DMS 273 (cell line): Measurements from ENCODE around the gene IP6K1.
"Not testable (repeated sequence)": the region's sequence is repeated elsewhere in the genome, so short reads cannot be mapped to it uniquely, and the experiment has no call there.

ENCODE experiments used
- DNase-seq: peaks from one replicate; lab custom pipeline; 2025; ENCODE audit not compliant: unreplicated experiment; lab: John Stamatoyannopoulos, UW

The IP6K1 gene

DNA sequence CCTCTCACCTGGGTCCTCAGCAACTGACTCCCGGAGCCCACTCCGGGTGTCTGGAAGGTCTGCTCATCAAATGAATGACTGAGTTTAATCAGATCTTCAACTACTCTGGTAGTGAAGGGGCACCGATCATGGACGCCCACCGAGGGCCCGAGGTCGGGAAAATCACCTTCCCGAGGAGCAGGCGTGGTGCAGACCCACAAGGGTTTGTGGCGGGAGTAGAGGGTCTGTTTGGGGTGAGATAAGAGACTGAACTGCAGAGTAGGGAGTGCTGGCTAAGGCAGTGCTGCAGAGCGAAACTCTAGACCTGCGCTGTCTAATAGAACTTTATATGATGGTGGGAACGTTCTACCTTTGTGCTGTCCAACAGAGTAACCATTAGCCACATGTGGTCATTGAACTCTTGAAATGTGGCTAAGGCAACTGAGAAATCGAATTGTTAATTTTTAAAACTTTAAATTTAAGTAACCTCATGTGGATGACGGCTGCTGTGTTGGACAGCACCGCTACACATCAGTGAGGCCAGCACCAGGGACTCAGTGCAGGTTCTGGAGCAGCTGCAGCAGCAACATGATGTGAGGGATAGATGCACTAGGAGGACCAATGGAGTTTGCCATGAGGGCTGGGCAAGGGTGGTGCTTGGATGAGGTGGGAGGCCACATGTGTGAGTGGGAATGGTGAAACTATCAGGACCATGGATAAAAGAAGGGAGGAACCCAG is 96.3 kb downstream of the IP6K1 start:
- DNase-seq = not testable (repeated sequence)

DNA sequence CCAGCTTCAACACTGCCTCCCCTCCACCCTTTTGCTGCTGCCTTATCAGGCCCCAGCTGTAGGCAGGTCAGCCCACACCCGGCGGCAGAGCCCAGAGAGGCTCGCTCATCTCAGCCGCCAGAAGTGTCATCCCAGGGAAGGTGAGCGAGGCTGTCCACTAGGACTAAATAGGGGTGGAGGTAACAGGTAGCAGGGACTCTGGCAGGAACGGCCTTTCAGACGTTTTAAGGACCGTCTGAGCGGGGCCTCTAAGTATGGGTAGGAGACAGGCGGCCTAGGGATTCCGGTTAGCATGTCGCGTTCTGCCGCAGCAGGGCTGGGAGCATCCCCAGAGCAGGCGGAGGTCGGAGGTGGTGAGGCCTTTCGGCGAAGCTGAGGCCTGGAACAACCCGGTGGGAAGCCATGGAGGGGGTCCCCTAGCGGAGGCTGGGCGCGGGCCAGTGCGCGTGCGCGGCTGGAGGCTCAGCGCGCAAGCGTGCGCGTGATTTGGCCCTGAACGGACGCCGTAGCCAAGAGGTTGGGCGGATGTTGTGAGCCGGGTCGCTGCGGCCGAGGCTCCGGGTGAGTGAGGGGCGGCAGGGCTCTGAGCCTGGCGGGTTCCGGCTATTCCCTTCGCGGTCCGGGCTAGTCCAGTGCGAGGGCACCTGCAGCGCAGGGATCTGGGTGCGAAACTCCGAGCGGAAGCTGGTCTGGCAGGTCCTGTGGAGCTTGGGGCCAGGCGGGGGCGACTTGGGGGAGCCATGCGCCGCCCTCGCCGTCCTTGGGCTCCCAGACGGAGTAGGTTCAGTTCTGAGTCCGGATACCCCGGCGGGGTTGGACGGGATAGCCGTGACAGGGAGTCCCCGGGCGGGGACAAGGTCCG is 97.1 kb downstream of the IP6K1 start, which contains the start of the genes MST1 and RNF123:
TSS of gene MST1 (minus strand) at position 429 of the 862 bp plus-strand sequence. CDS start 783 bp downstream, outside the sequence.
TSS of gene RNF123 (plus strand) at position 512 of the 862 bp plus-strand sequence. CDS start 1,609 bp downstream, outside the sequence.
- no peak for DNase-seq

DNA sequence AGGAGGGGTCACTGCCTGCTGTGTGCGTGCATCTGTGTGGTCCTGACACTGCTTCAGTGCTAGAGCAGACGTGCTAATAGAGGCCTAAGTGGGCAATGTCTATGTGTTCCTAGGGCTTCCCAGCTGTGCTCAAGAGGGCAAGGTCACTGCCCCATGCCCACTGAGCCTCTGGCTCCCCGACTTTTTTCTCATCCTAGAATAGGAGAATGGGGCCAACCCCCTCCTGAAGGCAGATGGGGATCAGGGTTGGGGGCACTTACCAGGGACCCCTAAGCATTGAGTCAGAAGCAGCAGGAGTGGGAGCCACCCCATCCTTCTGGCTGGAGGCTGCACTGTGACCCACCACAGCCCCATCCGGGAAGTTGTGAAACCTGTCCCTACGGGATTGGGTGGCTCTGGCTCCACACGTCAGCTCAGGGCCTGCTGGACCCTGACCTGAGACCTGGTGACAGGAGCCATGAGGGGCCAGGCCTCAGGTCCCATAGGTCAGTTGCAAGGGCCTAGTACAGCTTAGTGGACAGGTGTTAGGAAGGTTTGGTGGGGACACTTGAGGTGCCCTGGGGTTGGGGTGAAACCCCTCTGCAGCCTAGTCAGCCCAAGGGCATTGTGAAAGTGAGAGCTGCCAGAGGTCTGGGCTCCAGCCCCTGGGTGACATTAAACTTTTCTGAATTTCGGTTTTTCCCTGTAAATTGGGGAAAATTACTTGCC is 97.8 kb downstream of the IP6K1 start:
- DNase-seq = not testable (repeated sequence)

DNA sequence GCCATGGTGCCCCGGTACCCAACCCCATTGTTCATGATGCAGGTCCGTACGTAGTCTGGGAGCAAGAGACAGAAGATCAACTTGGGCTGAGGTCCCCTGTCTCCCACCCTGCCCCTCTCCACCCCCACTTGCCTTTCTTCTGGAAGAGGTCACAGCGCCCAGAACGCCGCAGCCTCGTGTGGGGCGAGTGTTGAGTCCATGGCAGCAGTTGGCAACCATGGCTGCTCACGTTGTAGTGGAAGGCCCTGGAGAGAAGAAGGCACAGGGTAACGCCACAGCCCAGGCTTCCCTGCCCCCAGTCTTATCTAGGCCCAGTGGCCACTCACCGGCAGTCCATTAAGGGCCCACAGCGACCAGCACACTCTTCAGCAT is 98.9 kb downstream of the IP6K1 start:
- DNase-seq = not testable (repeated sequence)

DNA sequence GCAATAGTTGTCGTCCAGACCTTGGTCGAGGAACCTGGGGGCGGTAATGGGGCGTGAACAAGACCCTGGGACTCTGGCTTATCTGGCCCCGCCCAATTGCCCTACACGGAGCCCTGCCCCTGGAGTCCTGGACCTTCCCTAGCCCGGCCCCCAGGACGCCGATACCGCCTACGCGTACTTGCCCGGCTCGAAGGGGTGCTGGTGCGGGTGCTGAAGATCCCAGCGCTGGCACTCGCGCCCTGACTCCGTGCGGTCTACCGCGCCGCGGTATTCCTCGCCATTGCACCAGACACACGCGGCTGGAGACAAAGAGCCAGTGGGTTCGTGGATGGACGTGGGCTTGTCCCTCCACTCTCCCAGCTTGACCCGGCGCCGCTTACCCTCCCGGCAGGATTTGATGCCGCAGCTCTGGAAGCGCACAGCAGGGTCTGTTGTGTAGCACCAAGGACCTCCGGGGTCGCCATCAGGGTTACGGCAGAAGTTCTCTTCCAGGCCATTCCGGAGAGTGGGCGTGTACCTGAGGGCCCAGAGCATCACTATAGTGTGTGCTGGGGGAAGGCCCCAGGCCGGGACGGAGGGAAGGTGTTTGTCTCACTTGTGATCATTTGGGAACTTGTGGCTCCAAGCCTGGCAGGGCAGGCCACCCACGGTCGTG is 99.4 kb downstream of the IP6K1 start:
- not testable (repeated sequence) for DNase-seq

DNA sequence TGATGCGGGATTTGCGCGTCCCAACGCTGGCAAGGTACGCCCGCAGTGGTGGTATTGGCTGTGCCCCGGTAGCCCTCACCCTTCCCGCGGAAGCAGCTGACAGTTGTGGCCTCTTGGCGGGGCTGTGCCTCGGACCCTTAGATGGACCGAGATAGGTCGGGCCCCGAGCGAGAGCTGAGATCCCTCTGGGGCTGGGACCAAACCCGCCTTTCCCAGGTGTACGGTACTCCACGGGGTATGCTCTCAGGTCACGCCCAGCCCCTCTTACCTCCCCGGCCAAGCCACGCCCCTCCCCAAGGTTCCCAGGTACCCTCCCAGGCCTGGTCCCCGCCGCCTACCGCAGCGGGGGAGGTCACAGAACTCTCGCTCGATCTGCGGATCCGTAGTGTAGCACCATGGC is 100.0 kb downstream of the IP6K1 start:
- DNase-seq = not testable (repeated sequence)

DNA sequence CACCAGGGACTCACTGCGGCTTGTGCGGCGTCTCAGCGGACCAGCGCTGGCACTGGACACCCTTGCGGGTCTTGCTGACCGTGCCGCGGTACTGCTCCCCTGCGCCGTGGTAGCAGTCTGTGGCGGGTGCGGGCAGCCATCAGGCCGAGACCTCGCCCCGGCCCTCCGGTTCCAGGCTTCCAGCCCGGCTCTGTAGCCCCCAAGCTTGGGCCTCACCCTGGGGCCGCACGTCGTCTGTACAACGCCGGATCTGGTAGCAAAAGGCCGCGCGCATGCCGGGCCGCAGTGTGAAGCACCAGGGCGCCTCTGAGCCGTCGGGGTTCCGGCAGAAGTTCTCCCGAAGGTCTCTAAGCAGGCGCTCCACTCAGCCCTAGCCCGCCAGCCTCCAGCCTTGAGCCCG is 100.5 kb downstream of the IP6K1 start:
- not testable (repeated sequence) for DNase-seq

DNA sequence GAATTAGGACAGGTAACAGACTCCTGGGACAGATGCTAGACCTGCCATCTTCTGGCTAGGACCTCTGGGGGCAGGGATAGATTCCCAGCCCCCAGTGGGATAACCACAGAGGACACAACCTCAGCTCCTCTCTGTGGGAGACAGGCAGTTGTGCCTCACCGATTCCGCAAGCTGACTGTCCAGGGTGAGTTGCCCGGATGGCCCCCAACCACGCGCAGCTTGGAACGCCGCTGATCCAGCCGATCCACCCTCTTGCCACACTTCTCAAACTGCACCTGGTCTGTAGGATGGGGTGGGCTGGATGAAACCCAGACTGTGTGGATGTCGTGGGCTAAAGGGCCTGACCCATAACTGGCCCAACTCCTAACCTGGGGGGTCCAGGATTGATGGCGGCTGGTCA is 101.2 kb downstream of the IP6K1 start:
- DNase-seq = not testable (repeated sequence)

DNA sequence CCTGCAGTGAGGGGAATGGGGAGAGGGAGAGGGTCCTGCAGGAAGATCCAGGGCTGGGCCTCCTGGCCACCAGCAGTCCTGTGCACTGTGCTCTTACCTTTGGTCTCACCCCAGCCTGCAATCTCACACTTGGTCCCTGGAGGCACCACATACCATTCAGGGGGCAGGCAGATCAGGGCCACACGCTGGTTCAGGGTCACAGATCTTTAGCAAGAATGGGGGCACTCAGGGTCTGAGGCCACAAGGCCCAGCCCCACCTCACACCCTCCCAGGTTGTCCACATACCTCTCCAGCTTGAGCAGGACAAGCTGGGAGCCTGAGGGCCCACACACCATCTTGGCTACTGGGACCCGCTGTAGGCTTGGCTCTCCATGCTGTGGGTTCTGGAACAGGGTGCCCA is 101.9 kb downstream of the IP6K1 start:
- DNase-seq = not testable (repeated sequence)

DNA sequence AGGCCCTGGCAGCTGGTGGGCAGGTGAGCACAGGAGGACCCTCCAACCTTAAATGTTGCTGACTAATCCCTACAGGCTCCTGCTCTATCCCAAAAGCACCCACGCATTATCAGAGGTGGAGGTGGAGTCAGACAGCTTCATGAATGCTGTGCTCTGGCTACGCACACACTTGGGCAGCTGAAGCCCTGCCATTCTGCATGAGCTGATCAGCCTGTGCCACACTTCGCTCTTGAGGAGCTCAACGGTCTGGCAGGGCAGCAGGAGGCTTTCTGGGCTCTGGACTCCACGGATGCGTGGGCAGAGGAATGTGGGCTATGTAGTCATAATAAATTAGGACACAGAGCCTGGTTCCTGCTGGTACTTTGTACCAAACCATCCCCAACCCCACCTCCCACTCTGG is 103.2 kb downstream of the IP6K1 start:
- no peak for DNase-seq

DNA sequence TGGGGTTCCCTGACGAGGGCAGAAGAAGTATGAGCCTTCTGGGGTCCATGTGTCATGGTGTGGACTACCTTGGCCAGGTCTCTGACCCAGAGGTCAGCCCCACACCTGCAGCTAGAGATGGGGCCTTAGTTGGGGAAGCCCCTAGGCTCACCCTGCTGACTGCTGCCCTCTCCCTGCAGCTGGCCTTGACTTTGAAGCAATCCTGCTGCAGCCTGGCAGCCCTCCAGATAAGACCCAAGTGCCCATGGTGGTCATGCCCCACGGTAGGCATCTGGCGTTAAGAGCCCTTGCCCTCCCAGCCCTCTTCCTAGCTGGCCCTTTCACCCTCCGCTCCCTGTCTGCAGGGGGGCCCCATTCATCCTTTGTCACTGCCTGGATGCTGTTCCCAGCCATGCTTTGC is 104.8 kb downstream of the IP6K1 start:
- DNase-seq = no peak

DNA sequence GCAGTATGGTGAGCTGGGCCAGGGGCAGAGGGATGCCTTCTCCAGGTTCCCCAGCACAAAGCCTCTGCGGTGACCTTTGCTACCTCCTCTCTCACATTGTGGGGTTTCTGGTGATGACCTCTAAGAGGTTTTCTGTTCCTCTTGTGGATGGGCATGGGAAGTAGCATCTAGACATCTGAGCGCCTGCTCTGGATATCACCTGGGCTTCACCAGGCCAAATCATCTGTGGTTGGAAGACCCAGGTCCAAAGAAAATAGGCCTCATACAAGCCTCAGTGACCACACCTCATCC is 105.2 kb downstream of the IP6K1 start:
- no peak for DNase-seq

DNA sequence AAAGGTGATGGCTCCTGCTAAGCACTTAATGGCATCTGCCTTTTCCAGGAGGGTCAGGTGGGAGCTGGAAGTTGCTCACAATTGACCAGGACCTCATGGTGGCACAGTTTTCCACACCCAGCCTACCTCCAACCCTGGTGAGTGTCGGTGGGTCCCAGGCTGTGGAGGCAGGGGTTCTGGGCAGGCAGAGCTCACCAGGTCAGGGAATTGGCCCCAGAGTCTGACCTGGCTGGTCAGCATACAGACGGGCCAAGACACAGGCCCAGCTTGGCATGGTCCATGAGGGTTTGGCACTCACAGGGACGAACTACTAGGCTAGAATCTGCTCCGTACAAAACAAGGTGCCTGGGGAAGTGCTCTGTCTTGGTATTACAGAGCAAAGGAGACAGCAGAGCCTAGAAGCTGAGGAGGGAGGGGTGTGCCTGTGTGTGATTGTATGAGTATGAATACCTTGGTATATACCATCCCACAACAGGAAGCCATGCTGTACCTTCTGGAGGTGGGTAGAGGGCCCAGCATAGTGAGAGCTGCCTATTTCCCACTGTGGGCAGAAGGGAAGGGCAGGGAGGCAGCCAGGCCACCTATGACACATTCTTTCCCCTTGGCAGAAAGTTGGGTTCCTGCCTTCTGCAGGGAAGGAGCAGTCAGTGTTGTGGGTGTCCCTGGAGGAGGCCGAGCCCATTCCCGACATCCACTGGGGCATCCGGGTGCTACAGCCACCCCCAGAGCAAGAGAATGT is 105.7 kb downstream of the IP6K1 start:
- no peak for DNase-seq

DNA sequence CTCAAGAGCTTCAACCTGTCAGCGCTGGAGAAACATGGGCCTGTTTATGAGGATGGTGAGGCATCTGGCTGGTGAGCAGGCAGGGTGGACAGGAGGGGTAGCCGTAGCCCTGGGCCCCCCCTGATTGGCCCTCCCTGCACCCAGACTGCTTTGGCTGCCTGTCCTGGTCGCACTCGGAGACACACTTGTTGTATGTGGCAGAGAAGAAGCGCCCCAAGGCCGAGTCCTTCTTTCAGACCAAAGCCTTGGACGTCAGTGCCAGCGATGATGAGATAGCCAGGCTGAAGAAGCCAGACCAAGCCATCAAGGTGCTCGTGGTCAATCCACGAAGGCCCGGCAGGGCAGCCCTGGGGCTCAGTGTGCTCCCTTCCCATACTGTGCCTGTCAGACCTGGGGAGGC is 110.4 kb downstream of the IP6K1 start:
- DNase-seq = no peak

DNA sequence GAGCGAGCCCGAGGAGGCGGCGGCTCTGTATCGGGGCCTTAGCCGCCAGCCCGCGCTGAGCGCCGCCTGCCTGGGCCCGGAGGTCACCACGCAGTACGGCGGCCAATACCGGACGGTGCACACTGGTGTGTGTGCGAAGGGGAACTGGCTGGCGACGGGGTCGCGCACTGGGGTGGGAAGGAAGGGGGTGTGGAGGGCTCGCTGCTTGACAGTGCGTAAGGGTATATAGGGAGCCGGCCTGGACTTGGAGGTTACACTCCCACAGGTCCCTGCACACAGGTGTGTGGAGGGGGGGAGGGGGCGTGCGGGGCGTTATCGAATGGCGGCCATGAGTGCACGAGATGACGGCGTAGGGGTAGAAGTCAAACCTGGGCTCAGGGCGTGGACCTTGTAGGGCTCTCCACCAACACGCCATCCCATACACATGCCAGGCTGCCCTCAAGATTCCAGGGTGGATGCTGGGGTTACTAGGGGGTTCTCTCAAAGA is 111.8 kb downstream of the IP6K1 start:
- DNase-seq = no peak
